ENCODE measurements around the gene TENT4B.
A peak's percentile ranks its signal among the peaks of the same experiment; 100 is the strongest.

Gene TENT4B

GRCh38 chr16:50255538-50255937 lies 102.4 kb downstream of the TENT4B start:
- H3K4me3 ChIP-seq (replicated peaks; ENCODE audit: low read depth, low read length) = no peak overlapping the region
- DNase-seq (ENCODE audit: low read depth) = no peak
- no peak for TF ChIP-seq CTCF (IDR thresholded peaks at IDR 0.05; ENCODE audit: low read length, missing control alignments)

GRCh38 chr16:50256604-50257003 lies 103.5 kb downstream of the TENT4B start:
- no peak overlapping the region for H3K4me3 ChIP-seq (replicated peaks; ENCODE audit: low read depth, low read length)

GRCh38 chr16:50257876-50258275 lies 104.8 kb downstream of the TENT4B start:
- DNase-seq (ENCODE audit: low read depth) = no peak
- no peak for TF ChIP-seq CTCF (IDR thresholded peaks at IDR 0.05; ENCODE audit: low read length, missing control alignments)
- no peak overlapping the region for H3K4me3 ChIP-seq (replicated peaks; ENCODE audit: low read depth, low read length)

More at GRCh38 chr16:50256604-50257003, 103.5 kb downstream of the TENT4B start:
- no peak for TF ChIP-seq CTCF (IDR thresholded peaks at IDR 0.05; ENCODE audit: low read length, missing control alignments)
- no peak for DNase-seq (ENCODE audit: low read depth)

- H3K4me3 ChIP-seq (replicated peaks; ENCODE audit: low read depth, low read length) = no peak overlapping the region
- peak; percentile 35 for DNase-seq (ENCODE audit: low read depth)
- TF ChIP-seq CTCF (IDR thresholded peaks at IDR 0.05; ENCODE audit: low read length, missing control alignments) = no peak
Measured at GRCh38 chr16:50259334-50260205, 106.5 kb downstream of the TENT4B start.

GRCh38 chr16:50260206-50261159 lies 107.4 kb downstream of the TENT4B start:
- DNase-seq (ENCODE audit: low read depth) = no peak
- H3K4me3 ChIP-seq (replicated peaks; ENCODE audit: low read depth, low read length) = no peak overlapping the region
- no peak for TF ChIP-seq CTCF (IDR thresholded peaks at IDR 0.05; ENCODE audit: low read length, missing control alignments)

GRCh38 chr16:50261160-50261706 lies 108.1 kb downstream of the TENT4B start:
- no peak for DNase-seq (ENCODE audit: low read depth)
- TF ChIP-seq CTCF (IDR thresholded peaks at IDR 0.05; ENCODE audit: low read length, missing control alignments) = no peak
- H3K4me3 ChIP-seq (replicated peaks; ENCODE audit: low read depth, low read length) = no peak overlapping the region

Data from fibroblast of pulmonary artery (primary cell).